Cerebellar nuclear complex (tissue), 1 donor: ENCODE data around the gene TBP.
A peak's percentile ranks its signal among the peaks of the same experiment; 100 is the strongest.

Experiments used
- DNase-seq, 2 experiments: peaks; one replicate each; lab custom pipeline; 2025; lab: John Stamatoyannopoulos, UW

Gene TBP

GRCh38 chr6:170535004-170535403 lies 19.2 kb upstream of the TBP start:
- no peak for DNase-seq

DNA sequence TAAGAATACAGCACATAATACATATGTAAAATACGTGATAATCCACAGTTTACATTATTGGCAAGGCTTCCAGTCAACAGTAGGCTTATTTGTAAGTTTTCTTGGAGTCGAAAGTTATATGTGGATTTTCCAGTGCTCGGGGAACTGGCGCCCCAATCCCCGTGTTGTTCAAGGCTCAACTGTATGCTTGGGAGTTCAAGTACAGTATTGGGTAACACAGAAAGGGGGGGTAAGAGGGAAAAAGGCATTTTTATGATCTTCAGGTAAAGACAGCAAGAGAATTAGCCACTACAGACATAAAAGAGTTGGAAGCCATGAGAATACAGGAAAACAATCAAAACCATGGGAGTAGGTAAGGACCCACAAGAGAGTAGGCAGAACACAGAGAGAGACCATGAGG lies 17.5 kb upstream of the TBP start:
- no peak for DNase-seq

DNA sequence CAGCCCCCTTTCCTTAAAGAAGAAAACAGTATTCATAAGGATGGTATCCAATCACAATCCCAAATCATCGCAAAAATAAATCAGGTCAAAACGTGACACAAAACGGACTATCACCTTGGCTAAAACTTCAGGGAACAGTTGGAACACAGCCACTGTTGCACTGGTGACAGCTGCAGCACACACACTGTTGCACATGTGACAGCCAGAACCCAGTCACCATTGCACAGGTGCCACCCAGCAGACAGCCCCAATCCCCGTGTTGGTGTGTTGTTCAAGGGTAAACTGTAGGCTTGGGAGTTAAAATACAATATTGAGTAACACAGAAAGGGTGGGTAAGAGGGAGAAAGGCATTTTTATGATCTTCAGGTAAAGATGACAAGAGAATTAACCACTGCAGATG lies 16.8 kb upstream of the TBP start:
- no peak for DNase-seq

DNA sequence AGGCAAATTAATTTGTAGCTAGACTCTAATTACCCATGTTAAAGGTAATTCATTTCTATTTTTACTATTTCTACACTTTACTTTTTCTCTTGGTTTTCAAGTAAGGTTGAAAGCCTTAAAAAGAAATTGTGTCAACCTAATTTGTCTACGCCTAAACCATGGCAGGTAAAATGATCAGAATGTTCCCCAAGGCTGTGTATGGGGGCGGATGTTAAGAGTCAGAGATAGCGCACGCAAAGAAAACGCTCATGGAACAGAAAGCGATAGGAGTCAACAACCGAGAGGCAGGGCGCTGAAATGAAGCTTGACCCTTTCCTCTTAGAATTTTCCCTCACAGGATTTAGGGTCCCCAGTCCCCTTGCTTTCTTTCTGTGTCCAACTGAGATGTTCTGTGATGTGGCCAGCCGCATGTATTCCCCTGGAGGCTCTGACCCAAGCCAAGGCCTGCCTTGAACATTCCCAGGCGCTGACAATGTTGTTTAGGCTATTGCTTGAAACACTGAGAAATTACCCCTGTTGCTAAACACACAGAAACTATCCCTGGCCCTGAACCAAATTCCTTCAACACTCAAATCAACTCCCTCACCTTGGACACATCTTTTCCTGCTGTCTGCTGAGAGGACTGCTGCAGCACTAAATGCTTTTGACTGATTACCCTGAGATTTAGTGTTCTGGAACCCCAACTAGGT lies 12.0 kb upstream of the TBP start:
- no peak for DNase-seq

DNA sequence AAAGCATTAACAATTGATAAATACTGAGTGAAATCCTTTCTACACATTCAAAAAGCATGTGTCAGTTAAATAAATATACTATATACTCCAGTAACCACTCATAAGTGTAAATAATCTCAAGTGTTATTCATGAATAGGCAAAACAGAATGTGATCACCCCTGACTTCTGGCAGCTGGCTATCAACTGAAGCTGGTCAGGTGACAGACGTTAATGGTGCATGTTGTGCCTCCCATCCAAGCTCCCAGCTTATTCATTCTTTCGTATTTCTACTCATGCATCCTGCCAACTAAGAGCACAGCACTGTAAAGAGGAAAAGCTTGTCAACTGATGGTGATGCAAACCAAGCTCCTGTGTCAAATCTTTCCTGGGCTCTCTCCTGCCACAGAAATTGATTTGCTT lies 8.8 kb upstream of the TBP start:
- DNase-seq = no peak

- peak; percentile 48 to 93 for DNase-seq
Observed at GRCh38 chr6:170552765-170553533, 1.2 kb upstream of the TBP start, which contains the start of gene PSMB1. PSMB1 (minus strand) TSS chr6:170553307; CDS start chr6:170553242, 65 bp downstream.

- DNase-seq = peak in 1 of 2 experiments; percentile 64
Observed at GRCh38 chr6:170553534-170554012, 596 bp upstream of the TBP start.

GRCh38 chr6:170554796-170555137 lies 598 bp downstream of the TBP start:
- no peak for DNase-seq

DNA sequence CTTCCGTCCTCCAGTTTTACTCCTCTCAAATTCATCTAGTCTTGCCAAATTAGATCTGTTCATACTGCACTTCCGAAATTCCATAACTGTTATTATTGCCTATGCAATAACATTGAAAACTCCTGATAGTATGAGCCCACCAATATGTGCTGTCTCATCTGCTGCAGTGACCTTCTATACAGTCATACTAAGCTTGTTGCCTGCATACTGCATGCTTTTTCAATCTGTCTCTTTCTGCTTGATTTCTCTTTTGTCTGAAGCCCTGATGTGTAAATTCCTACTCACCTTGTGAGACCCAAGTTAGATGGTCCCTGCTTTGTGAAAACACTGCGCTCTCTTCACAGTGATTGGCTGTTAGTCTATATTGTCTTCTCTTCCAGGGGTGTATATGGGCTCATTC lies 1.1 kb downstream of the TBP start:
- DNase-seq = no peak

- DNase-seq = no peak
Observed at GRCh38 chr6:170561555-170561954, 7.4 kb downstream of the TBP start.

GRCh38 chr6:170564936-170565530 lies 10.9 kb downstream of the TBP start:
- no peak for DNase-seq

DNA sequence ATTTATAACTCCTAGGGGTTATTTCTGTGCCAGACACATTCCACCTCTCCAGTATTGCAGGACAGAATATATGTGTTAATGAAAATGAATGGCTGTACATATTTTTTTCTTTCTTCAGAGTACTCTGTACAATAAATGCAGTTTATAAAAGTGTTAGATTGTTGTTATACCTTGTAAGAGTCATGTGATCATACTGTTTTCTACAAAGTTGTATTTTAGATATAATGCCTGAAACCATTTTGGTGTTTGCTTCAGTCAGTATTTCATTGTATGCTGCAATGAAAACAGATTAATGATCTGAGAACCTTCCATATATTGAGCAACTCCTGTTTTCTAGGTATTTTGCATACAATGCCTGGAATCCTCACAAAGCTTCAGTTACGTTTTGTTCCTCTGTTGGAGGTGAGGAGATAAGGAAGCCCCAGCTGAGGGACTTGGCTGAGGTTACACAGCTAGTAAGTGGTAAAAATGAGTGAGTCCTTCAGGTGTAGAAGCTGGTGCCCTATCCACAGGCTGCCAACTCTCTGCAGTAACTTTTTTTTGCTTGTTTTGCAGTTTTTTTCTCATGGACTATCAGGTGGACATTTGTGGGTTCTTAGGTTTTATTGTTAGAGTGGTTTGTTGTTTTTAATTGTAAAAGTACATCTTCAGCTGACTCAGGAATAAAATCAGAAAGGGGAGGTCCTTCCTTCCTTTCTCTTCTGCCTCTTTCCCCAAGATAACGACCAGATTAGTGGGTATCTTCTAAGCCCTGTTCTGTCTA lies 18.7 kb downstream of the TBP start:
- no peak for DNase-seq

DNA sequence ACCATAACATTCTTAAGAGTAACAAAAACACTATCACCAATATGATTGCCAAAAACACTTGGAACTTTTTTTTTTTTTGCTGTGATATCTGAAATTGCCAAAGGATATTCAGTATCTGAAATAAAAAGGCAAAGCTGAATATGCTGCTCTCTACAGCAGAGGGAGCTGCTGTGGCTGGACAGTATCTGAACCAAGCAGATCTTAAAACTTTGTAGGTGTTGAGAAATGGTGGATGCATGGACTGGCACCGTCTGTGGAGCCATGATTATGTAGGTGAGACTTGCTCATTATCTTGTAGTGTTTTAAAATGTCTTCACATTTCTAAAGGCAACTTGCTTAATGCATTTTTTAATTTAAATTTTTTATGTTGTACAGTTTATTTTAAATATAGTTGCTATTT lies 21.1 kb downstream of the TBP start:
- no peak for DNase-seq

- no peak for DNase-seq
Observed at GRCh38 chr6:170578909-170579308, 24.7 kb downstream of the TBP start.

- DNase-seq = no peak
Observed at GRCh38 chr6:170583756-170584180, 29.6 kb downstream of the TBP start.

GRCh38 chr6:170584181-170584953 lies 30.2 kb downstream of the TBP start, which contains the start of gene PDCD2:
PDCD2 (minus strand) TSS chr6:170584637; CDS start chr6:170584581, 56 bp downstream.
- peak; percentile 51 to 61 for DNase-seq

GRCh38 chr6:170584954-170585498 lies 30.9 kb downstream of the TBP start:
- DNase-seq = no peak

GRCh38 chr6:170590725-170591124 lies 36.6 kb downstream of the TBP start:
- DNase-seq = no peak

DNA sequence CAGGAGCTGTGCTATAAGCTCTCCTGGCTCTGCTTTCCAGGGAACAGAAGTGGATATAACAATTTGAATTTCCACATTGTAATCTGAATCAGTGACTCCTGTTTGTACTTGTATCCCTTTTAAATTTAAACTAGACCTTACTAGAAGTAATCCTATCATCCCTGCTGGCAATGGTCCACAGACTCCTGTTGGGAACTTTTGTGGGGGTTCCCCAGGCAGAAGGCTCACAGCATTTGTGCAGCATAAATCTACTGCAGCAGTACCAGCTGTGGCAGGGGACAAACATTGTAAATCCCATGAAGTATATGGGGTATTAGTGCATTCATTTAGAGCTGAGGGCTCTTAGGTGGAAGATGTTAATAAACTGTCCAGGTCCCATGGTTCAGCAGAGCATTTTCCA lies 42.3 kb downstream of the TBP start:
- DNase-seq = no peak

DNA sequence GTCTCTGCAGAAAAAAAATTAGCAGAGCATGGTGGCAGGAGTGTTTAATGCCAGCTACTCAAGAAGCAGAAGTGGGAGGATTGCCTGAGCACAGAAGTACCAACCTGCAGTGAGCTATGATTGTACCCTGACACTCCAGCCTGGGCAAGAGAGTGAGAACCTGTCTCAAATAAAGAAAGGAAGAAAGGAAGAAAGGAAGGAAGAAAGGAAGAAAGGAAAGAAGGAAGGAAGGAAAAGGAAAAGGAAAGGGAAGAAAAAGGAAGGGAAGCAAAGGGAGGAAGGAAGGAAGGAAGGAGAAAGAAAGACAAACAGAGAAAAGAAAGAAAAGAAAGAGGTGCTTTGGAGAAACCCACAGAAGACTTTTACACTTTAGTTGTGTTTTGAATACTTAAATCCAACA lies 43.1 kb downstream of the TBP start:
- DNase-seq = no peak
